ENCODE results near the gene MAPKAPK5. TPM values are rescaled to one million over a fixed set of nuclear protein-coding genes. Genes with fewer than 3 reads are reported as not detected.
A peak's percentile ranks its signal among the peaks of the same experiment; 100 is the strongest.
"Not testable (repeated sequence)": the region's sequence is repeated elsewhere in the genome, so short reads cannot be mapped to it uniquely, and the experiment has no call there.

MAPKAPK5 gene
- total RNA-seq, 4 donors from 2014 or later = 79.3 to 122 (median 102) TPM

- Histone ChIP-seq H3K4me3 (no peak overlapping the region), H3K36me3 (peaks cover 0 to 16% (median 0%) of the 10 kb centered on the region in 3 donors), H3K27ac (no peak overlapping the region), H3K27me3 (no peaks in the 10 kb centered on the region), H3K9me3 (no peaks in the 10 kb centered on the region), H3K4me1 (no peaks in the 10 kb centered on the region)
- DNase-seq = no peak
- no peak for TF ChIP-seq POLR2A (IDR thresholded peaks at IDR 0.05)
- TF ChIP-seq CTCF (IDR thresholded peaks at IDR 0.05) = no peak
Measured at GRCh38 chr12:111932241-111932640, 90.2 kb downstream of the MAPKAPK5 start.

GRCh38 chr12:111936869-111937268 lies 94.8 kb downstream of the MAPKAPK5 start:
- H3K27ac ChIP-seq = peak overlapping the region in 1 of 4 donors; percentile 54
- H3K36me3 ChIP-seq = peaks cover 0 to 22% (median 0%) of the 10 kb centered on the region in 3 donors
- H3K27me3 ChIP-seq = no peaks in the 10 kb centered on the region
- no peak overlapping the region for H3K4me3 ChIP-seq
- no peak for DNase-seq
- H3K9me3 ChIP-seq = no peaks in the 10 kb centered on the region
- H3K4me1 ChIP-seq = no peaks in the 10 kb centered on the region
- TF ChIP-seq POLR2A (IDR thresholded peaks at IDR 0.05) = no peak
- no peak for TF ChIP-seq CTCF (IDR thresholded peaks at IDR 0.05)

- H3K36me3 ChIP-seq = peaks cover 0 to 17% (median 0%) of the 10 kb centered on the region in 3 donors
- H3K27ac ChIP-seq = peak overlapping the region in 1 of 4 donors; percentile 54
- no peaks in the 10 kb centered on the region for H3K27me3 ChIP-seq
- H3K9me3 ChIP-seq = no peaks in the 10 kb centered on the region
- no peak for TF ChIP-seq POLR2A (IDR thresholded peaks at IDR 0.05)
- H3K4me1 ChIP-seq = no peaks in the 10 kb centered on the region
- DNase-seq = no peak
- H3K4me3 ChIP-seq = no peak overlapping the region
Measured at GRCh38 chr12:111937429-111937828, 95.4 kb downstream of the MAPKAPK5 start.

- H3K4me1 ChIP-seq = no peaks in the 10 kb centered on the region
- peaks cover 0 to 3% (median 0%) of the 10 kb centered on the region in 3 donors for H3K36me3 ChIP-seq
- H3K9me3 ChIP-seq = no peaks in the 10 kb centered on the region
- no peak overlapping the region for H3K4me3 ChIP-seq
- H3K27me3 ChIP-seq = no peaks in the 10 kb centered on the region
- H3K27ac ChIP-seq = no peak overlapping the region
- no peak for DNase-seq
- TF ChIP-seq POLR2A (IDR thresholded peaks at IDR 0.05) = no peak
- no peak for TF ChIP-seq CTCF (IDR thresholded peaks at IDR 0.05)
Measured at GRCh38 chr12:111942557-111942956, 100.5 kb downstream of the MAPKAPK5 start.

- no peak for DNase-seq
- H3K27me3 ChIP-seq = no peaks in the 10 kb centered on the region
- TF ChIP-seq CTCF (IDR thresholded peaks at IDR 0.05) (no peak), POLR2A (IDR thresholded peaks at IDR 0.05) (no peak)
- H3K9me3 ChIP-seq = no peaks in the 10 kb centered on the region
- H3K4me3 ChIP-seq = no peak overlapping the region
- H3K4me1 ChIP-seq = no peaks in the 10 kb centered on the region
- no peak overlapping the region for H3K27ac ChIP-seq
- no peaks in the 10 kb centered on the region for H3K36me3 ChIP-seq
Measured at GRCh38 chr12:111943929-111944328, 101.9 kb downstream of the MAPKAPK5 start.

GRCh38 chr12:111950961-111951676 lies 109.1 kb downstream of the MAPKAPK5 start:
- not testable (repeated sequence) for H3K27ac ChIP-seq, H3K27me3 ChIP-seq, H3K36me3 ChIP-seq, H3K4me3 ChIP-seq, DNase-seq, H3K9me3 ChIP-seq
- peaks cover 0 to 13% (median 0%) of the 10 kb centered on the region in 4 donors for H3K4me1 ChIP-seq

Small RNA genes within 50 kb of the gene (small RNA-seq; reads per million reads assigned to genes)
- 0.51 to 1.1 reads per million in 2 donors for gene MIR6761

Other genes starting within 250 kb of the MAPKAPK5 start
- 100 to 1,000 TPM in 1 of 4 donors, 10 to 100 TPM in 3; 35.9 to 111 (median 90.8) TPM for gene ATXN2, start 242.9 kb upstream of the MAPKAPK5 start, total RNA-seq
- gene BRAP, start 156.3 kb upstream of the MAPKAPK5 start, total RNA-seq = 10 to 100 TPM; 12.3 to 28.1 (median 17.7) TPM
- gene ACAD10, start 156.2 kb upstream of the MAPKAPK5 start, total RNA-seq = 100 to 1,000 TPM in 2 of 4 donors, 10 to 100 TPM in 2; 58.5 to 102 (median 80.6) TPM
- gene ALDH2, start 75.3 kb upstream of the MAPKAPK5 start, total RNA-seq = 100 to 1,000 TPM; 118 to 215 (median 177) TPM
- gene TMEM116, start 170.9 kb downstream of the MAPKAPK5 start, total RNA-seq = 10 to 100 TPM; 21.5 to 37.3 (median 35.5) TPM
- gene ERP29, start 171.2 kb downstream of the MAPKAPK5 start, total RNA-seq = 10 to 100 TPM; 39.8 to 62.7 (median 49.1) TPM

All from Peyer's patch (tissue), 4 donors.